GM19043 (cell line): ENCODE measurements around the gene LRP6.
"Not testable (repeated sequence)": the region's sequence is repeated elsewhere in the genome, so short reads cannot be mapped to it uniquely, and the experiment has no call there.

Source experiments
- ATAC-seq: cut with Tn5 transposase; IDR thresholded peaks from one replicate; pipeline ENCODE4 v1.9.1; 2021; ENCODE audit warnings: low read depth; ENCODE audit not compliant: unreplicated experiment

The LRP6 gene

GRCh38 chr12:12128670-12129069, 138.2 kb downstream of the LRP6 start:
- no peak for ATAC-seq

- no peak for ATAC-seq
These were observed 139.5 kb downstream of the LRP6 start for GRCh38 chr12:12127304-12127703.

GRCh38 chr12:12126551-12126950, 140.3 kb downstream of the LRP6 start:
- no peak for ATAC-seq

DNA sequence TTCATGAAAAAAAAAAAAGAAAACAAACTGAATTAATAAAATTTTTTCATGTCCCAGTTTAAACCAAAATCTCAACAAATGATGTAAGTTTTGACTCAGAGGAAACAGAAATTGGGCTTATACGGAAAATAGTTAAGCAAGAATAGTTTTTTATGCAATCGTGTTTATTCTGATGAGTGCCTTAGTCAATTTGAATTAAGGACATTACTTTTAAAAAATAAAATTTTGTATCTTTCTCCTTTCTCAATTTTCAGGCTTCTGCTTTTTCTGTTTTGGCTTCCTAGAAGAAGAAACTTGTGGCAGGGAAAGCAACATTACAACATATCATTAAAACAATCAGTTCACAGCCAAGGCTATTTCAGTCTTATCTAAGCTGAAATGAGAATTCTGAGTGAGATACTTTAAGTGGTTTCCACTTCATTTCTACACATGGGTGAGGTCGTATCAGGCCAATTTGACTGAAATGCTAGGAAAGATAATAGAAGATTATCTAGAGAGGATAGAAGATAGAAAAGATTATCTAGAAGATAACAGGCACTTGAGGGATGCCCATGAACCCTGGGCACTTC, 143.7 kb downstream of the LRP6 start:
- ATAC-seq, result no peak

DNA sequence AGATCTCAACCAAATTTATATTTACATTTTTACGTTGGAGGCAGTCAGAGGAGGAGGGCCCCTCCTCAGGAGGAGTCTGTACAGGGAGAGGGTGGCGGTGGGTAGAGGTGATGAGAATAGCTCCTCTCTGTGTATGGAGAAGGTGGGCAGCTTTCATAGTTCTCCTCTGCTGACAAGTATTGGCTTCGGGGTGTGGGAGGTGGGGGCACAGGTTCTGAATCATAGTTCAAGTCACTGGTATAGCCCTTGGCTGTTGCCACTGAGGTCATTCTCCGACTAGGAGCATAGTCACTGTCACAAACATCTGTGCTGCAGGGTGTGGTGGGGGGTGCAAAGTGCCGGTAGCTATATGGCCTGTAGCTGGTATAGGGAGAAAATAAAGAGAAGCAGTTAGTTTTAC, 145.8 kb downstream of the LRP6 start:
- no peak for ATAC-seq

DNA sequence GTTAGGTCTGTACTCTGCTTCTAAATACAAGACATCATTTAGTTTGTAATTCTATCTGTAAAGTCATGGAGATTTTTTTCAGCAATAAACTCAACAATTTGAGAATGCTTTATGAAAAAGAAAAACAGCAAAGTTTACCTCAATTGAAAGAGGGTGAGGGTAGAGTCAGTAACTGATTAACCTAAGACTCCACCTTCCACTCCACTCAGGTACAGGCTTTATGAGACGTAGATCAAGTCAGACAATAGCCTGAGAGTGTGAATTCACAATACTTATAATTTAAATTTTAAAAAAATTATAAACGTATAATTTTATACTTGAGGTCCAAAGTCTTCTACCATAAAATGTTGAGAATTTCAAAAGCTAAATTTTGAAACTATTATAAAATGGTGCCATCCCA, 150.2 kb downstream of the LRP6 start:
- no peak for ATAC-seq

- no peak for ATAC-seq
These were observed 151.3 kb downstream of the LRP6 start for GRCh38 chr12:12115514-12115913.

GRCh38 chr12:12110923-12111555, 155.8 kb downstream of the LRP6 start:
- not testable (repeated sequence) for ATAC-seq

- ATAC-seq, result no peak
These were observed 158.3 kb downstream of the LRP6 start for GRCh38 chr12:12108441-12109058.

DNA sequence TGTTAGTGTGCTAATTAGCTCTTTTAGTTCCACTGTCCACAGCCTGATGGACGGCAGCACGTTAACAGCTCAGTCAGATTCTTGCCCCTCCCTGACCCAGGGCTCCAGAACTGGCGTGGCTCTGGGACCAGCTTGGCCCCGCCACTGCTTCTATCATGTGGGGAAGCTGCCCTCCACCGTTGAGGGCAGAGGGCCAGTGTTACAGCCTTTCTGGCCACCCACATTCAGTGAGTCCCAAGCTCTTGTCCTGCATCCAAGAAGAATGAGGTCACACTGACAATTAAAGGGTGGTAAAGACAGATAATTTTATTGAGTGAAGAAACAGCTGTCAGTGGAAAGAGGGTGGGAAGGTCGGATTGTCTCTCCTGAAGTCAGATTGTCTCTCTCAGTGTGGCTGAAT, 159.2 kb downstream of the LRP6 start:
- no peak for ATAC-seq

GRCh38 chr12:12099102-12099501, 167.7 kb downstream of the LRP6 start:
- no peak for ATAC-seq

DNA sequence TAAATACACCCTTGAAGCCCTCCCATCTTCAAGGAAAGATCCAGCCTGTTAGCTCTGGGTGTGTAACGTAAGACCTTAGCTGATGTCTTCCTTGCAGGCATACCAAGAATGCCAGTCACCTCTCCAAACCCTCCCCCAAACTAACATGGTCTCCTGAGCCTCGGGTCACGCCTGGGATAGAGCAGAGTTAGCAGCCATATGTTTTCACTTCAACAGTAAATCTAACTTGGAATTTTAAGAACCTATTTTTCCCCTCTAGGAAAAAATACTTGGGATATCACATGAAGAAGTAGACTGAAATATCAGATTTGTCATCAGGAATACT, 168.2 kb downstream of the LRP6 start:
- no peak for ATAC-seq

DNA sequence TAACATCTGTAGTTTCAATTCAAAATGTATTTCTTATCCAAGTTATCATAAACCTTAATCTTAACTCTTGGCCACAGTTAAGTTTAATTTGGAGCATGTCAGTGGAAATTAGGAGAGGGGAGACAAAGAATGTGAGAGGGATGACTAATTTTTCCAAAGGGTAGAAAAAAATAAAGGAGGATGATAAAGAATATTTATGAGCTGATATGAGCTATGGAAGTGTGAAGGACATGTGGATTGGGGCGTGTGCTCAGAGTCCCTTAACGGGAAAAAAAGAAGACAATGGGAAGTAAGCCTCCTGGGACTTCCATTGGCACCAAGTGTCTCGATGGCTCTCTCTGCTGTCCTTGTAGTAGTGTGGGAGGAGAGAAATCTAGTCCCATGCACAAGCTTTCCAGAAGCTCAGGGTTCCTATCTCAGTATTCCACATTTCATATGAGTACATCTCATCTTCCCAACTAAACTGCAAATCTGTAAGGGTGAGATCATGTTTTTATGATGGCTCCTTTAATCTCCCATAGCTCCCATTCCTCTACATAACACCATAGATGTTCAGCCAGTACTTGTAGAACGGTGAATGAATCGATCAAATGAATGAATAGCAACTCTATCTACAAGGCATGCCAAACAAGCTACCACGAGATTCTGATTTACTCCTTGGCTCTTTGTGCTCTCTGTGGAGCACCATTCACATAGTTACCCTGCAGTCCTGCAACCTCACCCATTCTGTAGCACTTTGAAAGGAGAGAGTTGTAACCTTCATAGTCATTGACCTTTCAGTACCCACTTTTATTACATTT, 168.8 kb downstream of the LRP6 start:
- ATAC-seq, result no peak

DNA sequence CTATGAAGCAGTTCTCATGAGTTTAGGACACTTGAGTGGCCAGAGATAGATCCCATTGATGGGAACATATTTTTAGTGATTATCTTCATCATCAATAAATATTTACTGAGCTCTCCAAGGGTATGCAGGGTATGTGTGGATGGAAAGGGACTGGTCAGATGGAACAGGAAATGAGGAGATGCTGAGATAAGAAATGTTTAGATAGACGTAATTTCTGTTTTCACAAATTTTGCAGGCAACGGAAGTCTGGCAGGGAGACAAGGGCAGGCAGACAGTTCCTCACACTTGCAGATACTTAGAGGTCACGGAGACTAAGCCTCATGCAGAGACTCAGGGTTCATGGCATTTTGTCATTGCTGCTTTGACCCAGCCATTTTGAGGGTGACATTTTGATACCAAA, 171.8 kb downstream of the LRP6 start:
- no peak for ATAC-seq

DNA sequence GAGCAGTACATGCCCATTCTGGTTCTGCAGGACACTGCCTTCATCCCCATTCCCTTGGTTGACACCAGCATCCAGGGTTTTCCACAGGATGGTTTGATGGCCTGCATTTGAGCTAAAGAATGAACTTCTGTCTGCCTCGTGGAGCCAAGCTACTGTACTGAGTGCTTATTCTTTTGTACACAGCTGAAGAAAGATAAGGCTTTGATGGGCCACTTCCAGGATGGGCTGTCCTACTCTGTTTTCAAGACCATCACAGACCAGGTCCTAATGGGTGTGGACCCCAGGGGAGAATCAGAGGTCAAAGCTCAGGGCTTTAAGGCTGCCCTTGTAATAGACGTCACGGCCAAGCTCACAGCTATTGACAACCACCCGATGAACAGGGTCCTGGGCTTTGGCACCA, 172.4 kb downstream of the LRP6 start:
- ATAC-seq, result no peak

- ATAC-seq, result no peak
These were observed 174.7 kb downstream of the LRP6 start for GRCh38 chr12:12091977-12092663.

DNA sequence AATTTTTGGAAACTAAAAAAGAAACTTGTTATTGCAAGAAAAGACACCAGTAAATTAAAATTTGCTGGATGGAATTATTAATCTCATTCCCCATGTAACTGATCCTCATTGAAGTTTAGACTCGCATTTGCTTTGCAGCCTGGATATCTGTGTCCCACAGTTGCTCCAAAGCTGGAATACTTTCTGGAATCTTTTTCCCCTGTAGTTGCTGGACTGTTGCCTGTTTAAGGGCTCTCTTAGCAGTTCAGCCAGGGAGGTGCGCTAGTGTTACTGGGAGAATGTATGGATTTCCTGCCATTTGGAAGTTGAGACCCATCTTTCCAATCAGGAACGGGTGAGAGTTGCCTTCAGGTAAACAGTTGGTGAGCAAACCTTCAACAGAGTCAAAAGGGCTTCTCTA, 175.8 kb downstream of the LRP6 start:
- no peak for ATAC-seq

DNA sequence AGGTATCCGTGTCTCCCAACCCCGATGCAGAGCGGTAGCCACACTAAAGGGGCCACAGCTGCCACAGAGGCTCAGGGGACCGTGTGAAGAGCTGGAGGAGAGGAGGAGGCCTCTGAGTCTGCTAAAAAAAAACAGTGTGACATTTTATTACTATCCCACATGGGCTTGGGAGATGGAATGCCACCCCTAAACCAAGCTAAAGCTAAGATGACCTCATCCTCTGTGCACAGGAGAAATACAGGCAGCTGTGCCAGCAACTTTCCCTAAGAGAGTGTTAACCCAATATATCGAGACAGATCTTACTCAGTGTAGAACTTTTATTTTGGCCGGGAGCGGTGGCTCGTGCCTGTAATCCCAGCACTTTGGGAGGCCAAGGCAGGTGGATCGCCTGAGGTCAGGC, 178.1 kb downstream of the LRP6 start:
- no peak for ATAC-seq

DNA sequence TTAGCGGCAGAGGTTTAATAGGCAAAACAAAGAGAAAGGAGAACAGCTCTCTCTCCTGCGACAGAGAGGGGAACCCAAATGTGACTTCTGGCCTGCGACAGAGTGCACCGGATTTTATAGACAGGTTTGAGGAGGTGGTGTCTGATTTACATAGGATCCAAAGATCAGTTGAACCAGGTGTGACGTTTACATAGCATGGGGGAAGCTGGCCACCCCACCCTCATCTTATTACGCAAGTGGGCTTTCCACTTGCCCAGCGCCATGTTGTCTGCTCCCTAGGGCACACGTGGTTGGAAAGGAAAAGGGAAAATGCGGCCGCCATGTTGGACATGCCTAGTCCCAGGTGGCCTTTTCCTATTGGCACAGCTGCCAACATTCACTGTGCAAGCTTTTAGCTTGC, 178.7 kb downstream of the LRP6 start:
- no peak for ATAC-seq

DNA sequence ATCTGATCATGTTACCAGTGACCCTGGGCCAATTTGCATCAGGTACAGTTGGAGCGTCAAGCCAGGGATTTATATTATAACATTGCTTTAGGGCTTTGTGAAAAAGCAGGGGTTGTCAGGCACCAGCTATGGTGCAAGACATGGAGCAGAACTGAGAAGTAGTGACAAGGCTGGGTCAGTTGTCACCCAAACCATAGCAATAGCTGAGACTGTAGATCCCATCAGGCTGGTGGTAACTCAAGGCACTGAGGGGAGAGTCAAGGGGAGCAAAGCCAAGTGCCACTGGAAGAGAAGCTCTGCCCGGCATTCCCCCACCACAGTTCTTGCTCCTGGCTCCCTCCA, 179.2 kb downstream of the LRP6 start:
- no peak for ATAC-seq

GRCh38 chr12:12086973-12087692, 179.7 kb downstream of the LRP6 start:
- ATAC-seq, result no peak
